BJ (cell line): ENCODE data around the gene CHL1. TPM values are rescaled to one million over a fixed set of nuclear protein-coding genes. Genes with fewer than 3 reads are reported as not detected.

Experiments used
- CTCF ChIA-PET: fragments of 350-600 bp; formaldehyde crosslinking; extraction: SDS; loops from one replicate; lab custom pipeline; 2021; ENCODE audit warnings: antibody characterized with exemption, inconsistent platforms; lab: Yijun Ruan, JAX
- POLR2A ChIA-PET: fragments of 300-600 bp; sonication (Branson Sonifier 250); formaldehyde crosslinking; extraction: SDS; loops from one replicate; lab custom pipeline; 2021; ENCODE audit warnings: antibody characterized with exemption; lab: Charles Lee
- DNase-seq: peaks from one replicate; pipeline ENCODE4 v3.0.0-alpha.2; 2011; ENCODE audit warnings: low read depth
- H3K27me3 ChIP-seq: 2 replicates; pipeline ENCODE4 v1.6.0; 2011; ENCODE audit warnings: low read length; ENCODE audit not compliant: control insufficient read depth, insufficient read depth
- H3K36me3 ChIP-seq: 2 replicates; pipeline ENCODE4 v1.5.1; 2011; ENCODE audit warnings: low read length; ENCODE audit not compliant: control insufficient read depth, insufficient read depth
- H3K4me3 ChIP-seq: 2 replicates; pipeline ENCODE4 v1.5.1; 2011; ENCODE audit warnings: low read depth, mild to moderate bottlenecking, control low read depth, low read length
- CTCF ChIP-seq: IDR thresholded peaks from 2 replicates; pipeline ENCODE4 v1.5.1; 2011; ENCODE audit warnings: low read depth, mild to moderate bottlenecking, control low read depth, inconsistent platforms, low read length, moderate library complexity; ENCODE audit not compliant: insufficient read depth
- polyA plus RNA-seq: library from polyadenylated mRNA; depleted of rRNA; stranded (reverse); fragments of >200 nt; gene quantifications from 2 replicates; pipeline ENCODE4 v1.2.3, GENCODE V29; 2011

CHL1 gene
- polyA plus RNA-seq, 1 experiment = not detected

GRCh38 chr3:420584-420983, 224.0 kb downstream of the CHL1 start:
- no peak overlapping the region for H3K4me3 ChIP-seq
- POLR2A ChIA-PET = no interaction called here
- DNase-seq = no peak
- CTCF ChIA-PET = no interaction called here
- H3K27me3 ChIP-seq = no peaks in the 10 kb centered on the region
- no peaks in the 10 kb centered on the region for H3K36me3 ChIP-seq
- no peak for TF ChIP-seq CTCF

GRCh38 chr3:425079-425478, 228.5 kb downstream of the CHL1 start:
- H3K27me3 ChIP-seq = no peaks in the 10 kb centered on the region
- DNase-seq = no peak
- TF ChIP-seq CTCF = no peak
- ChIA-PET CTCF (no interaction called here), POLR2A (no interaction called here)
- no peak overlapping the region for H3K4me3 ChIP-seq
- H3K36me3 ChIP-seq = no peaks in the 10 kb centered on the region

GRCh38 chr3:426072-426471, 229.5 kb downstream of the CHL1 start:
- ChIA-PET POLR2A (no interaction called here), CTCF (no interaction called here)
- Histone ChIP-seq H3K36me3 (no peaks in the 10 kb centered on the region), H3K27me3 (no peaks in the 10 kb centered on the region), H3K4me3 (no peak overlapping the region)
- TF ChIP-seq CTCF = no peak
- DNase-seq = no peak

- H3K36me3 ChIP-seq = no peaks in the 10 kb centered on the region
- no peak overlapping the region for H3K4me3 ChIP-seq
- no peaks in the 10 kb centered on the region for H3K27me3 ChIP-seq
- DNase-seq = no peak
- ChIA-PET POLR2A (no interaction called here), CTCF (no interaction called here)
- no peak for TF ChIP-seq CTCF
These were observed 230.6 kb downstream of the CHL1 start for GRCh38 chr3:427128-427527.

GRCh38 chr3:430186-430585, 233.6 kb downstream of the CHL1 start:
- POLR2A ChIA-PET = no interaction called here
- no peaks in the 10 kb centered on the region for H3K36me3 ChIP-seq
- DNase-seq = no peak
- CTCF ChIA-PET = no interaction called here
- H3K27me3 ChIP-seq = no peaks in the 10 kb centered on the region
- no peak overlapping the region for H3K4me3 ChIP-seq
- no peak for TF ChIP-seq CTCF
